Brain microvascular endothelial cell (primary cell): ENCODE measurements around the gene ZNF326.

Experiments used
- DNase-seq: peaks from one replicate; pipeline ENCODE4 v3.0.0-alpha.2; 2020
- H3K27ac ChIP-seq: fragments of 250-450 bp; sonication (Bioruptor Pico); 2 replicates; pipeline ENCODE4 v1.5.1; 2020; ENCODE audit warnings: mild to moderate bottlenecking, moderate library complexity
- H3K27me3 ChIP-seq: fragments of 250-450 bp; sonication (Bioruptor Pico); replicated peaks from 2 replicates; pipeline ENCODE4 v1.5.1; 2020; ENCODE audit warnings: mild to moderate bottlenecking
- H3K36me3 ChIP-seq: fragments of 250-450 bp; sonication (Bioruptor Pico); replicated peaks from 2 replicates; pipeline ENCODE4 v1.5.1; 2020; ENCODE audit warnings: mild to moderate bottlenecking
- H3K4me3 ChIP-seq: 2 replicates; pipeline ENCODE4 v1.5.1; 2011; ENCODE audit warnings: low read depth, mild to moderate bottlenecking, control low read depth, low read length, moderate library complexity
- in situ Hi-C: cut with HindIII; loops from 2 replicates; pipeline ENCODE4 v1.10.0; 2017; ENCODE audit warnings: low sequenced_read_pairs, low pct_ligation_motif_present
- TF ChIP-seq, protein P1 (sequence below): IDR thresholded peaks from 2 replicates; pipeline ENCODE4 v1.5.1; 2011; ENCODE audit warnings: low read depth, mild to moderate bottlenecking, moderate library complexity, low read length, control low read depth, inconsistent platforms; ENCODE audit errors: missing control alignments

Gene ZNF326

DNA sequence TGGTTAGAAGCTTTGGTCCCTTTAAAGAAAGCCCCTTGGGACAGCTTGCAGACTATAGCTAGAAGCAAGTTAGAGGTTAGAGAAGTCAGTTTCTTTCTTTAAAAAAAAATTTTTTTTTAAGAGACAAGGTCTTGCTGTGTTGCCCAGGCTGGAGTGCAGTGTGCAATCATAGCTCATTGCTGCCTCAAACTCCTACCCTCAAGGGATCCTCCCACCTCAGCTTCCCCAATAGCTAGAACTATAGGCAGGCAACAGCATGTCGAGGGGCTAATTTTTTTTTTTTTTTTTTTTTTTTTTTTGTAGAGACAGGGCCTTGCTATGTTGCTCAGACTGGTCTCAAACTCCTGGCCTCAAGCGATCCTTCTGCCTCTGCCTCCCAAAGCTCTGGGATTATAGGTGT lies 44.2 kb upstream of the ZNF326 start:
- Histone ChIP-seq H3K36me3 (no peaks in the 10 kb centered on the region), H3K27me3 (no peaks in the 10 kb centered on the region), H3K4me3 (no peak overlapping the region), H3K27ac (no peak overlapping the region)
- in situ Hi-C loops = no loop called here
- no peak for DNase-seq
- TF ChIP-seq, protein P1, sequence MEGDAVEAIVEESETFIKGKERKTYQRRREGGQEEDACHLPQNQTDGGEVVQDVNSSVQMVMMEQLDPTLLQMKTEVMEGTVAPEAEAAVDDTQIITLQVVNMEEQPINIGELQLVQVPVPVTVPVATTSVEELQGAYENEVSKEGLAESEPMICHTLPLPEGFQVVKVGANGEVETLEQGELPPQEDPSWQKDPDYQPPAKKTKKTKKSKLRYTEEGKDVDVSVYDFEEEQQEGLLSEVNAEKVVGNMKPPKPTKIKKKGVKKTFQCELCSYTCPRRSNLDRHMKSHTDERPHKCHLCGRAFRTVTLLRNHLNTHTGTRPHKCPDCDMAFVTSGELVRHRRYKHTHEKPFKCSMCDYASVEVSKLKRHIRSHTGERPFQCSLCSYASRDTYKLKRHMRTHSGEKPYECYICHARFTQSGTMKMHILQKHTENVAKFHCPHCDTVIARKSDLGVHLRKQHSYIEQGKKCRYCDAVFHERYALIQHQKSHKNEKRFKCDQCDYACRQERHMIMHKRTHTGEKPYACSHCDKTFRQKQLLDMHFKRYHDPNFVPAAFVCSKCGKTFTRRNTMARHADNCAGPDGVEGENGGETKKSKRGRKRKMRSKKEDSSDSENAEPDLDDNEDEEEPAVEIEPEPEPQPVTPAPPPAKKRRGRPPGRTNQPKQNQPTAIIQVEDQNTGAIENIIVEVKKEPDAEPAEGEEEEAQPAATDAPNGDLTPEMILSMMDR = no peak

DNA sequence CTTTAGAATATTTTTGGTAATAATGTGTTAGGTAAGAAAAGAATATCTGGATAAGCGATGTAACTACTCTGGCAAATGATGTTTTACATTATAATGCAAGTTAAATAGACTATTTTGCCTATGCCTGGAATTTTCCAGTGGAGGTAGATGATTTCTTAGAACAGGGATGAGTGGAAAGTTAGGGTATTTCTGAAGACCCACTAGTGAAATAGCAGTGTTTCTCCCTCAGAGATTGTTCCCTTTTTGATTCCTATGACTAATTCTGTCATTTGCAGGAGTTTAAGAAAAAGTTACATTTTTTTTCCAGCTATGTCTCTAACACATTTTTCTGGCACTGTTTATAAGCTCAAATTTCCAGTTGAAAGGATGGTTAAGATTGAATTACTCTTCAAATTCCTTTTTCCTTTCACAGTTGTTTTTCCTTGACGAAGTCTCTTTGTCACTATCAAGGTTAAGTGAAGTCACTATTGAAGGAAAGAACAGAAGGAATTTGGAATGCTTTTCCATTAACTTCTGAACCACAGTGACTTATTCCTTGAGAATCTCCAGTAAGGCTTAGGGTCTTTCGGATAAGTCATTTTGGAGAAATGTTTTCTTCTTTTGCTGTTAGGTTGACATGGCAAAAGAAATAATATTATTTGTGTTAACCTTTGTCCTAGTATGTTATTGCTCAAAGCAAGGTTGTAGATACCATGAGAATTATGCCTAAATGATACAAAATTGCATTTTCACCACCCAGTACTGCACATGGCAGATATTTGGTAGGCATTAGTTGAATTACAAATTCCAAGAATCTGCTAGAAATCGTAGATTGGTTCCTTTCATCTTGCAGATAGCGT lies 42.9 kb upstream of the ZNF326 start:
- Histone ChIP-seq H3K36me3 (no peaks in the 10 kb centered on the region), H3K4me3 (no peak overlapping the region), H3K27ac (peak overlapping the region; percentile 85), H3K27me3 (no peaks in the 10 kb centered on the region)
- TF ChIP-seq, protein P1 = no peak
- in situ Hi-C loops = no loop called here
- DNase-seq = no peak

DNA sequence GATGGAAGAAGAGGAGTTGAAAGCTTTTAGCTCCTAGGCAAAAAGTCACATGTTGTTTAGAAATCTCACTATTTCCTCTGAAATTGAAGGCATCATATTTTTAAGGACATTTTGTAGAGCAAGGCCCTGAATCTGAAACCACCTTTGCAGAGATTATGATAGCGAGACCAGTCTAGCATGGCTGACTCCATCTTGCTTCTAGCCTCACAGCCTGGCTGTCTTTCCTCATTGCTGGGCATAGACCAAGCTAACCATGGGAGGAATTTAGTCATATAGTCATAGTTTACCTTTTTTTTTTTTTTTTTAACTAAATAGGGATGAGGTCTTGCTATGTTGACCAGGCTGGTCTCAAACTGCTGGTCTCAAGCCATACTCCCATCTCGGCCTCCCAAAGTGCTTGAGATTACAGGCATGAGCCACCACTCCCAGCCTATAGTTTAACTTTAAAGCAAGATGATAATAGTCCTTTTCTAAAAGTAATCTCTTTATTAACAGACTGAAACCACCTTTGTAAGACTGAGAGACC lies 42.2 kb upstream of the ZNF326 start:
- TF ChIP-seq, protein P1 = no peak
- H3K27ac ChIP-seq = peak overlapping the region; percentile 85
- no peaks in the 10 kb centered on the region for H3K36me3 ChIP-seq
- in situ Hi-C loops = no loop called here
- no peak overlapping the region for H3K4me3 ChIP-seq
- no peaks in the 10 kb centered on the region for H3K27me3 ChIP-seq
- DNase-seq = no peak

DNA sequence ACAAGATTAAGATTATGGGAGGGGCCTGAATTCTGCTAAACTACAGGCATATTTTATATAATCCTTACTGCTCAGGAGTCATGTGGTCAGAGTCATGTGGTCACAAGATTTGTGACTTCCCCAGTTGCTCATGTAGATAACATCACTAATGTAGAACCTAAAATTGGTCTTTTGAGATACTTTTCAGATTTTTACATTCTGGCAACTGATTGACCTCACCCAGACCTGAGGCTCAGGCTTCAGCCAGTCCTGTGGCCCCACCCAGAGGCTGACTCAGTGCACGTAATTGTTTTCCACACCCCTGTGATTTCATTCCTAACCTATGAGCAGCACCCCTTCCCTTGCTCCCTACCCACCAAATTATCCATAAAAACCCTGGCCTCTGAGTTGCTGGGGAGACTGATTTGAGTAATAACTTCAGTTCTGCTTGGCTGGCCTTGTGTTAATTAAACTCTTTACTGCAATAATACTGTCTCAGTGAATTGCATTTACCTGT lies 41.7 kb upstream of the ZNF326 start:
- Histone ChIP-seq H3K27ac (peak overlapping the region; percentile 85), H3K4me3 (no peak overlapping the region), H3K36me3 (no peaks in the 10 kb centered on the region), H3K27me3 (no peaks in the 10 kb centered on the region)
- in situ Hi-C loops = no loop called here
- TF ChIP-seq, protein P1 = peak; percentile 27
- DNase-seq = peak; percentile 90

DNA sequence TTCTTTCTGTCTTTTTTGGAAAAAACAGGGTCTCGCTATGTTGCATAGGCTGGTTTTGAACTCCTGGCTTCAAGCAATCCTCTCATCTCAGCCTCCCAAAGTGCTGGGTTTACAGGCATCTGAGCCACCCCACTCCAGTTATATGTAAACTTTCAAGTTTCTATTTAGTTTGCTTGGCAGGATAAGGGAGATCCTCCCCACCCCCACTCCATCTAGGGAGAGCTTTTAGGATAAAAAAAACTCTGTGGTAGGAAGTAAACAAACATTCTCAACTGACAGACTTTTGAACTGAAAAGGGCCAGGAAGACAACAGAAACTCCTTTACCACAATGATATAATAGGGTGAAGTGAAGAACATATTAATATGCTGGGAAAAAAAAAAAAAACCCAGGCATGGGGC lies 41.0 kb upstream of the ZNF326 start:
- no peaks in the 10 kb centered on the region for H3K27me3 ChIP-seq
- TF ChIP-seq, protein P1 = no peak
- no peak overlapping the region for H3K4me3 ChIP-seq
- peak overlapping the region; percentile 85 for H3K27ac ChIP-seq
- DNase-seq = no peak
- in situ Hi-C loops = no loop called here
- no peaks in the 10 kb centered on the region for H3K36me3 ChIP-seq
